ENCODE measurements around the gene KIAA1217. TPM values are rescaled to one million over a fixed set of nuclear protein-coding genes. Genes with fewer than 3 reads are reported as not detected.

Gene KIAA1217
- total RNA-seq, 2 experiments from 2014 or later = 0.12 to 0.70 TPM

- no peaks in the 10 kb centered on the region for H3K4me1 Mint-ChIP-seq
- peaks cover 8% of the 10 kb centered on the region for H3K27me3 Mint-ChIP-seq
- ATAC-seq (no peak), DNase-seq (no peak)
- no peak overlapping the region for H3K27ac Mint-ChIP-seq
- H3K36me3 Mint-ChIP-seq = no peaks in the 10 kb centered on the region
- H3K4me3 Mint-ChIP-seq = no peak overlapping the region
- H3K9me3 Mint-ChIP-seq (ENCODE audit: low read depth) = no peaks in the 10 kb centered on the region
- CTCF ChIA-PET = no interaction called here
Observed at GRCh38 chr10:24528946-24529345, 320.0 kb downstream of the KIAA1217 start.

- Mint-ChIP-seq H3K4me3 (no peak overlapping the region), H3K36me3 (no peaks in the 10 kb centered on the region), H3K4me1 (no peaks in the 10 kb centered on the region), H3K9me3 (ENCODE audit: low read depth) (no peaks in the 10 kb centered on the region), H3K27me3 (peaks cover 8% of the 10 kb centered on the region), H3K27ac (no peak overlapping the region)
- CTCF ChIA-PET = no interaction called here
- ATAC-seq (no peak), DNase-seq (no peak)
Observed at GRCh38 chr10:24531439-24531838, 322.5 kb downstream of the KIAA1217 start.

DNA sequence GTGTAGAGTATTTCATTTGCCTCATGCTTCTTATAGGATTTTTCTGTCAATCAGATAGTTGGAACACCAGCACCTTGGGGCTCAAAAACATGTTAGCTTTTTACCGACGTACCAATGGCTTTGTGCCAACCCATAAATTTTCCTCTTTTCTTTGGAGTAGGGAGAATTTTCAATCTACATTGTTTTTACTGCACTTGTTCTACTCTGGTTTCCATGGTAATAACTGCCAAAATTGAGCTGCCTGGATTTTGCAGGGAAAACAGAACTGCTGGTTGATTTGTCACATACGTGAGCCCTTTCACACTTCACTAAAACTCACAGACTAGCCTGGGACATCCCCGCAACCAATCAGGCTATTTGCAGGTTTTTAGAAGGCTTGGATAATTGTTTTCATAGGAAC, 325.0 kb downstream of the KIAA1217 start:
- CTCF ChIA-PET = no interaction called here
- no peak overlapping the region for H3K4me3 Mint-ChIP-seq
- no peaks in the 10 kb centered on the region for H3K4me1 Mint-ChIP-seq
- H3K27me3 Mint-ChIP-seq = peaks cover 6% of the 10 kb centered on the region
- ATAC-seq (no peak), DNase-seq (no peak)
- no peaks in the 10 kb centered on the region for H3K9me3 Mint-ChIP-seq (ENCODE audit: low read depth)
- no peaks in the 10 kb centered on the region for H3K36me3 Mint-ChIP-seq
- no peak overlapping the region for H3K27ac Mint-ChIP-seq

- DNase-seq (no peak), ATAC-seq (no peak)
- no peak overlapping the region for H3K4me3 Mint-ChIP-seq
- no peaks in the 10 kb centered on the region for H3K36me3 Mint-ChIP-seq
- H3K4me1 Mint-ChIP-seq = no peaks in the 10 kb centered on the region
- CTCF ChIA-PET = no interaction called here
- no peaks in the 10 kb centered on the region for H3K9me3 Mint-ChIP-seq (ENCODE audit: low read depth)
- H3K27ac Mint-ChIP-seq = no peak overlapping the region
- H3K27me3 Mint-ChIP-seq = no peaks in the 10 kb centered on the region
Observed at GRCh38 chr10:24536636-24537035, 327.7 kb downstream of the KIAA1217 start.

- H3K4me1 Mint-ChIP-seq = no peaks in the 10 kb centered on the region
- CTCF ChIA-PET = no interaction called here
- DNase-seq (no peak), ATAC-seq (no peak)
- H3K4me3 Mint-ChIP-seq = no peak overlapping the region
- H3K9me3 Mint-ChIP-seq (ENCODE audit: low read depth) = no peaks in the 10 kb centered on the region
- H3K27me3 Mint-ChIP-seq = peaks cover 2% of the 10 kb centered on the region
- no peak overlapping the region for H3K27ac Mint-ChIP-seq
- no peaks in the 10 kb centered on the region for H3K36me3 Mint-ChIP-seq
Observed at GRCh38 chr10:24541239-24541753, 332.4 kb downstream of the KIAA1217 start.

- CTCF ChIA-PET = no interaction called here
- no peak for DNase-seq
- Mint-ChIP-seq H3K27ac (no peak overlapping the region), H3K4me1 (no peaks in the 10 kb centered on the region), H3K9me3 (ENCODE audit: low read depth) (no peaks in the 10 kb centered on the region), H3K27me3 (peaks cover 2% of the 10 kb centered on the region), H3K4me3 (no peak overlapping the region), H3K36me3 (no peaks in the 10 kb centered on the region)
- ATAC-seq = no peak
Observed at GRCh38 chr10:24542314-24543270, 333.7 kb downstream of the KIAA1217 start.

DNA sequence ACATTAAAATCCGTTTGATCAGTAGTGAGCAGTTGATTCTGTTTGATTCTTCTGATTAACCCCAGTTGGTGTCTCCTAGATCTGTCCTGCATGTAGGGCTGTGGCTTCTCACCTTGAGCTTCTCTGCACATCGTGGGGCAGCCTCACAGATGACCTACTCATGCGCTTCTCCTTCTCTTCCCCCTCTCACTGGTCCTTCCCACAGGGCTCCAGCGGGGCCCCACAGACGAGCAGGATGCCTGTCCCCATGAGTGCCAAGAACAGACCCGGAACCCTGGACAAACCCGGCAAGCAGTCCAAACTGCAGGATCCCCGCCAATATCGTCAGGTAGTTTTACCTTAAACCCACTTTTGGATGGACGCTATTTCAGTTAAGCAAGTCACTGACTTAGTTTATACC, 335.8 kb downstream of the KIAA1217 start:
- no peak overlapping the region for H3K4me3 Mint-ChIP-seq
- H3K27me3 Mint-ChIP-seq = peaks cover 2% of the 10 kb centered on the region
- ATAC-seq = no peak
- H3K4me1 Mint-ChIP-seq = no peaks in the 10 kb centered on the region
- DNase-seq = no peak
- H3K36me3 Mint-ChIP-seq = no peaks in the 10 kb centered on the region
- CTCF ChIA-PET = no interaction called here
- H3K9me3 Mint-ChIP-seq (ENCODE audit: low read depth) = no peaks in the 10 kb centered on the region
- no peak overlapping the region for H3K27ac Mint-ChIP-seq

DNA sequence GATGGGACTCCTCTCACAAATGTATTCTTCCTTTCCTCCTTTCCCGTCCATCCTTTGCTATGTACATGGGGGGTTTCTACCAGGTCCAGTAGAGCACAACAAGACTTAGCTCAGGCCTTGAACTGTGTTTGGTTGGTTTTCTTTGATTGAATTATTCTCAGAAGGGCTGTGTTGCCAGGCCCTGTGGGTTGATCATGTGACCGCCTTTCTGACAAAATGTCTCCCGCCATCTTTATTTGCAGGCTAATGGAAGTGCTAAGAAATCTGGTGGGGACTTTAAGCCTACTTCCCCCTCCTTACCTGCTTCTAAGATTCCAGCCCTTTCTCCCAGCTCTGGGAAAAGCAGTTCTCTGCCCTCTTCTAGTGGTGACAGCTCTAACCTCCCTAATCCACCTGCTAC, 336.6 kb downstream of the KIAA1217 start:
- DNase-seq (no peak), ATAC-seq (no peak)
- CTCF ChIA-PET = no interaction called here

DNA sequence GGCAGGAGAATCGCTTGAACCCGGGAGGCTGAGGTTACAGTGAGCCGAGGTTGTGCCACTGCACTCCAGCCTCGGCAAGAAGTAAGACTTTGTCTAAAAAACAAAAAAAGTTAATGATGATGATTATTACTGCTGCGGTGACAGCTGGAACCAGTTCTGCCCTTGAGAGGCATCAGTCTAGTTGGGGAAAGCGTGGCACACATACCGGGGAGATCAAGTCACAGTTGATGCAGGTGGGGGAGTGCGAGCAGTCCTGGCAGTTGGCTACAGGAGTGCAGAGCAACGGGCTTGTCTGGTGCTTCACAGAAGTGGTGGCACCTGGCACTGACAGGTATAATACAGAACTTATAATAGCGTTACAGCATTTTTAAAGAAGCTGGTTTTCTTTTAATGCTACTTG, 341.7 kb downstream of the KIAA1217 start:
- H3K4me3 Mint-ChIP-seq = no peak overlapping the region
- ATAC-seq = no peak
- no peaks in the 10 kb centered on the region for H3K9me3 Mint-ChIP-seq (ENCODE audit: low read depth)
- DNase-seq = no peak
- peaks cover 2% of the 10 kb centered on the region for H3K27me3 Mint-ChIP-seq
- CTCF ChIA-PET = no interaction called here
- no peaks in the 10 kb centered on the region for H3K4me1 Mint-ChIP-seq
- no peak overlapping the region for H3K27ac Mint-ChIP-seq
- no peaks in the 10 kb centered on the region for H3K36me3 Mint-ChIP-seq

More for the DNA sequence above, 336.6 kb downstream of the KIAA1217 start:
- H3K4me1 Mint-ChIP-seq = no peaks in the 10 kb centered on the region
- H3K27ac Mint-ChIP-seq = no peak overlapping the region
- H3K27me3 Mint-ChIP-seq = peaks cover 2% of the 10 kb centered on the region
- H3K36me3 Mint-ChIP-seq = no peaks in the 10 kb centered on the region
- H3K9me3 Mint-ChIP-seq (ENCODE audit: low read depth) = no peaks in the 10 kb centered on the region
- no peak overlapping the region for H3K4me3 Mint-ChIP-seq

- Mint-ChIP-seq H3K27me3 (no peaks in the 10 kb centered on the region), H3K4me3 (no peak overlapping the region), H3K36me3 (no peaks in the 10 kb centered on the region), H3K4me1 (no peaks in the 10 kb centered on the region), H3K27ac (no peak overlapping the region), H3K9me3 (ENCODE audit: low read depth) (no peaks in the 10 kb centered on the region)
- ATAC-seq (no peak), DNase-seq (no peak)
- CTCF ChIA-PET = no interaction called here
Observed at GRCh38 chr10:24551161-24551560, 342.2 kb downstream of the KIAA1217 start.

- CTCF ChIA-PET = no interaction called here
- Mint-ChIP-seq H3K4me1 (peaks cover 7% of the 10 kb centered on the region), H3K4me3 (no peak overlapping the region), H3K36me3 (no peaks in the 10 kb centered on the region), H3K9me3 (ENCODE audit: low read depth) (no peaks in the 10 kb centered on the region), H3K27ac (no peak overlapping the region), H3K27me3 (no peaks in the 10 kb centered on the region)
- DNase-seq (no peak), ATAC-seq (peak; percentile 39)
Observed at GRCh38 chr10:24552346-24553016, 343.5 kb downstream of the KIAA1217 start.

- CTCF ChIA-PET = no interaction called here
- Mint-ChIP-seq H3K27ac (no peak overlapping the region), H3K4me3 (no peak overlapping the region), H3K36me3 (no peaks in the 10 kb centered on the region), H3K9me3 (ENCODE audit: low read depth) (no peaks in the 10 kb centered on the region), H3K4me1 (peaks cover 7% of the 10 kb centered on the region), H3K27me3 (no peaks in the 10 kb centered on the region)
- ATAC-seq (no peak), DNase-seq (no peak)
Observed at GRCh38 chr10:24553051-24553612, 344.2 kb downstream of the KIAA1217 start.

DNA sequence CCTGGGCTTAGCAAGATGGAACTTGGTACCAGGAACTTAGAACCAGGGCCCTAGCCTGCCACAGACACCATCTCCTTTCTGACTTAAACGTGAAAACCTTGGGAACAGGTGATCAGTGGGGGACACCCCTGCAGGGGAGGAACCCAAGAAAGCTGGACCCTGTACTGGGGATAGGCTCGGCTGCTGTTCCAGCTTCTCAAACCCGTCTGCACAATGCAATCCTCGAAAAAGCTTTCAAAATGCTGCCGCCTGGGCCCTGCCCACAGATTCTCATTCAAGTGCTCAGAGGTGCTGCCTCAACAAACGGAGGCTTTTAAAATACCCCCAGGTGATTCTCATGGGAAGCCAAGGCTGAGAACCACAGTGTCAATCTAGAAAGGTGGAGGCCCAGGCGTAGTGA, 345.1 kb downstream of the KIAA1217 start:
- H3K4me1 Mint-ChIP-seq = peaks cover 7% of the 10 kb centered on the region
- H3K27ac Mint-ChIP-seq = no peak overlapping the region
- CTCF ChIA-PET = no interaction called here
- no peak overlapping the region for H3K4me3 Mint-ChIP-seq
- no peaks in the 10 kb centered on the region for H3K36me3 Mint-ChIP-seq
- ATAC-seq (no peak), DNase-seq (no peak)
- H3K9me3 Mint-ChIP-seq (ENCODE audit: low read depth) = no peaks in the 10 kb centered on the region
- H3K27me3 Mint-ChIP-seq = no peaks in the 10 kb centered on the region

Measured in activated CD8-positive, alpha-beta memory T cell treated with anti-CD3 and anti-CD28 coated beads, Interleukin-2, amount 10 ng/mL, durations not matched to agents 7 days and 5 days (primary cell).